Liver (tissue), 9 donors: ENCODE results near the gene LURAP1L. TPM values are rescaled to one million over a fixed set of nuclear protein-coding genes. Genes with fewer than 3 reads are reported as not detected.

Experiments
- DNase-seq: peaks from one replicate; pipeline ENCODE4 v3.0.0-alpha.2; 2017; ENCODE audit warnings: low spot score
- H3K27ac ChIP-seq, 2 donors: one replicate each; pipeline ENCODE4 v1.7.0; 2013; ENCODE audit warnings: inconsistent platforms in 2 of 2, low read length in 2 of 2, control low read depth in 1 of 2, low read depth in 1 of 2, mild to moderate bottlenecking in 1 of 2
- H3K27me3 ChIP-seq, 4 donors: one replicate each; pipeline versions ENCODE4 v1.6.1 to v1.7.0; 2013; ENCODE audit warnings: low read length in 3 of 4, inconsistent platforms in 1 of 4, mild to moderate bottlenecking in 1 of 4, moderate library complexity in 1 of 4; ENCODE audit not compliant: control insufficient read depth in 4 of 4, insufficient read depth in 4 of 4
- H3K36me3 ChIP-seq, 4 donors: one replicate each; pipeline versions ENCODE4 v1.6.1 to v1.7.0; 2013; ENCODE audit warnings: low read length in 3 of 4, mild to moderate bottlenecking in 3 of 4, low read depth in 1 of 4, moderate library complexity in 1 of 4; ENCODE audit not compliant: control insufficient read depth in 4 of 4, insufficient read depth in 3 of 4
- H3K4me1 ChIP-seq, 4 donors: one replicate each; pipeline versions ENCODE4 v1.6.1 to v1.7.0; 2013; ENCODE audit warnings: low read length in 3 of 4, mild to moderate bottlenecking in 3 of 4, moderate library complexity in 1 of 4; ENCODE audit not compliant: control insufficient read depth in 4 of 4, insufficient read depth in 4 of 4
- H3K4me3 ChIP-seq, 3 donors: one replicate each; pipeline versions ENCODE4 v1.6.1 to v1.7.0; 2013; ENCODE audit warnings: low read length in 3 of 3, control low read depth in 1 of 3, low read depth in 1 of 3, mild to moderate bottlenecking in 1 of 3
- H3K9ac ChIP-seq, 2 donors: one replicate each; pipeline ENCODE4 v1.7.0; 2013; ENCODE audit warnings: low read length in 2 of 2, mild to moderate bottlenecking in 2 of 2, moderate library complexity in 2 of 2, control low read depth in 1 of 2, low read depth in 1 of 2
- H3K9me3 ChIP-seq, 4 donors: one replicate each; pipeline versions ENCODE4 v1.6.1 to v1.7.0; 2013; ENCODE audit warnings: low read length in 3 of 4; ENCODE audit not compliant: control insufficient read depth in 4 of 4
- CTCF ChIP-seq: fragments of 150-350 bp; IDR thresholded peaks from 2 replicates; pipeline ENCODE4 v1.5.1; 2017; ENCODE audit warnings: improper control_type of control experiment, low read depth, low read length; ENCODE audit not compliant: missing input control
- EGR1 ChIP-seq, 2 donors: IDR thresholded peaks; 2 replicates each; pipeline ENCODE4 v1.6.1; 2016 to 2018; ENCODE audit warnings: antibody characterized with exemption in 2 of 2, low read depth in 2 of 2
- FOXA1 ChIP-seq: IDR thresholded peaks from 2 replicates; pipeline ENCODE4 v1.6.1; 2016; ENCODE audit warnings: antibody characterized with exemption
- GABPA ChIP-seq, 2 donors: IDR thresholded peaks in 1 of 2; conservative IDR thresholded peaks in 1 of 2; 2 replicates each; pipeline ENCODE4 v1.6.1; 2016; ENCODE audit warnings: antibody characterized with exemption in 2 of 2, mild to moderate bottlenecking in 1 of 2, moderate library complexity in 1 of 2
- HNF4A ChIP-seq, 2 donors: conservative IDR thresholded peaks; 2 replicates each; pipeline ENCODE4 v1.6.1; 2016; ENCODE audit warnings: antibody characterized with exemption in 2 of 2, mild to moderate bottlenecking in 2 of 2
- HNF4G ChIP-seq: IDR thresholded peaks from 2 replicates; pipeline ENCODE4 v1.6.1; 2016; ENCODE audit warnings: antibody characterized with exemption
- JUND ChIP-seq, 2 donors: IDR thresholded peaks; 2 replicates each; pipeline ENCODE4 v1.6.1; 2016; ENCODE audit warnings: antibody characterized with exemption in 2 of 2
- NR2F2 ChIP-seq: IDR thresholded peaks from 2 replicates; pipeline ENCODE4 v1.6.1; 2016; ENCODE audit warnings: antibody characterized with exemption
- RAD21 ChIP-seq, 2 donors: IDR thresholded peaks; 2 replicates each; pipeline ENCODE4 v1.6.1; 2016; ENCODE audit warnings: antibody characterized with exemption in 2 of 2, mild to moderate bottlenecking in 2 of 2
- REST ChIP-seq: IDR thresholded peaks from 2 replicates; pipeline ENCODE4 v1.6.1; 2016; ENCODE audit warnings: antibody characterized with exemption, mild to moderate bottlenecking
- RXRA ChIP-seq, 2 donors: IDR thresholded peaks; 2 replicates each; pipeline ENCODE4 v1.6.1; 2017 to 2018; ENCODE audit warnings: antibody characterized with exemption in 2 of 2, mild to moderate bottlenecking in 1 of 2
- YY1 ChIP-seq: IDR thresholded peaks from 2 replicates; pipeline ENCODE4 v1.6.1; 2016; ENCODE audit warnings: antibody characterized with exemption, mild to moderate bottlenecking
- WGBS: extraction: QIAGEN DNeasy Blood & Tissue Kit; methylation state at CpG from one replicate; pipeline ENCODE4 v1.1.7; 2013; 5-methylcytosine and 5-hydroxymethylcytosine counted together
- polyA plus RNA-seq, 2 donors: library from polyadenylated mRNA; stranded (reverse) in 1 of 2; unstranded in 1 of 2; fragments of 200-250 nt in 1 of 2; fragments of >200 nt in 1 of 2; fragmentation: Nextera tagmentation in 1 of 2; extraction: Ambion mirVana in 1 of 2; gene quantifications; one replicate each; pipeline versions ENCODE4 v1.2.1 to v1.2.3, GENCODE V29; 2013 to 2015
- total RNA-seq, 2 donors: library from RNA; depleted of rRNA; stranded (reverse); fragments of >200 nt; gene quantifications; one replicate each; pipeline ENCODE4 v1.2.3, GENCODE V29; 2014
- TF ChIP-seq, protein P1 (sequence below): IDR thresholded peaks from 2 replicates; pipeline ENCODE4 v1.6.1; 2016; ENCODE audit warnings: antibody characterized with exemption
- TF ChIP-seq, protein P2 (sequence below): IDR thresholded peaks from 2 replicates; pipeline ENCODE4 v1.6.1; 2016; ENCODE audit warnings: antibody characterized with exemption
- TF ChIP-seq, protein P3 (sequence below): IDR thresholded peaks from 2 replicates; pipeline ENCODE4 v1.6.1; 2016; ENCODE audit warnings: antibody characterized with exemption
- donor health status: healthy.
- donor health status: healthy.
- donor health status: healthy.
- donor health status: healthy.
- donor health status: healthy.

LURAP1L gene
- total and polyA plus RNA-seq, 4 donors = 4.2 to 18.6 (median 8.9) TPM

- TF ChIP-seq CTCF = no peak
- TF ChIP-seq EGR1 (IDR thresholded peaks at IDR 0.05; ENCODE audit: low read depth in 2 of 2) = no peak
- TF ChIP-seq HNF4G = no peak
- TF ChIP-seq, protein P1, sequence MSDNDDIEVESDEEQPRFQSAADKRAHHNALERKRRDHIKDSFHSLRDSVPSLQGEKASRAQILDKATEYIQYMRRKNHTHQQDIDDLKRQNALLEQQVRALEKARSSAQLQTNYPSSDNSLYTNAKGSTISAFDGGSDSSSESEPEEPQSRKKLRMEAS = no peak
- no peak for TF ChIP-seq REST
- no peak for TF ChIP-seq JUND (IDR thresholded peaks at IDR 0.05)
- no peak for TF ChIP-seq NR2F2
- no peak for TF ChIP-seq GABPA (IDR thresholded peaks at IDR 0.05 in 1 of 2, conservative IDR thresholded peaks at IDR 0.05 in 1 of 2)
- no peak for TF ChIP-seq YY1
- TF ChIP-seq HNF4A (conservative IDR thresholded peaks at IDR 0.05) = no peak
- DNase-seq = no peak
- Histone ChIP-seq H3K27ac (no peak overlapping the region), H3K9ac (no peak overlapping the region), H3K36me3 (no peaks in the 10 kb centered on the region), H3K4me1 (no peaks in the 10 kb centered on the region), H3K27me3 (no peaks in the 10 kb centered on the region), H3K9me3 (no peaks in the 10 kb centered on the region), H3K4me3 (no peak overlapping the region)
These were observed 72.7 kb downstream of the LURAP1L start for GRCh38 chr9:12847561-12847960.

DNA sequence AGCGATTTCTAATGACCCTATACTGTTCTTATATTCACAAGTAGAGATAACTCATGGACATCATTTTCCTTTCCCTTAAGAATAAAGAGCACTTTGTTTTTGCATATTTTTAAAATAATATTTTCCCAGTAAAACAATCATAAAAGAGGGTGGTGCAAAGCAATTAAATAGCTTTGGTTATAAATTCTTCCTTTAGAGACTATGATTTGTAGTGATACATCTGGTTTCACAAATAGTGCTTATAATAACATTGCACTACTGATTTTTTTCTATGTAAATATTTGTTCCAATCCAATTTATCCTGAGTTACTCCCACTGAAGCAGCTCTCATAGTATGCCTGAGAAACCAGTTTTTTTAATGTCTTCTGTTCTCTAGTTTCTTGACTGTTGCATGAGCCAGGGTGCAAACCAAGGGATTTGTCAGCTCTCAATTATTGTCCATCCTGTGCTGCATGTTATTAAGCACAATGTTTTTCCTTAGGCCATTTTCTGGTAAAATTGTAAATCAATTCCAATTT is 74.7 kb downstream of the LURAP1L start:
- WGBS = 92% methylated on average over 1 of the region's 1 CpG
- no peak for TF ChIP-seq HNF4A (conservative IDR thresholded peaks at IDR 0.05)
- TF ChIP-seq, protein P1 = no peak
- no peak for TF ChIP-seq EGR1 (IDR thresholded peaks at IDR 0.05; ENCODE audit: low read depth in 2 of 2)
- TF ChIP-seq FOXA1 = no peak
- TF ChIP-seq REST = no peak
- TF ChIP-seq RXRA (IDR thresholded peaks at IDR 0.05) = no peak
- TF ChIP-seq, protein P2, sequence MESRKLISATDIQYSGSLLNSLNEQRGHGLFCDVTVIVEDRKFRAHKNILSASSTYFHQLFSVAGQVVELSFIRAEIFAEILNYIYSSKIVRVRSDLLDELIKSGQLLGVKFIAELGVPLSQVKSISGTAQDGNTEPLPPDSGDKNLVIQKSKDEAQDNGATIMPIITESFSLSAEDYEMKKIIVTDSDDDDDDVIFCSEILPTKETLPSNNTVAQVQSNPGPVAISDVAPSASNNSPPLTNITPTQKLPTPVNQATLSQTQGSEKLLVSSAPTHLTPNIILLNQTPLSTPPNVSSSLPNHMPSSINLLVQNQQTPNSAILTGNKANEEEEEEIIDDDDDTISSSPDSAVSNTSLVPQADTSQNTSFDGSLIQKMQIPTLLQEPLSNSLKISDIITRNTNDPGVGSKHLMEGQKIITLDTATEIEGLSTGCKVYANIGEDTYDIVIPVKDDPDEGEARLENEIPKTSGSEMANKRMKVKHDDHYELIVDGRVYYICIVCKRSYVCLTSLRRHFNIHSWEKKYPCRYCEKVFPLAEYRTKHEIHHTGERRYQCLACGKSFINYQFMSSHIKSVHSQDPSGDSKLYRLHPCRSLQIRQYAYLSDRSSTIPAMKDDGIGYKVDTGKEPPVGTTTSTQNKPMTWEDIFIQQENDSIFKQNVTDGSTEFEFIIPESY = no peak
- TF ChIP-seq GABPA (IDR thresholded peaks at IDR 0.05 in 1 of 2, conservative IDR thresholded peaks at IDR 0.05 in 1 of 2) = no peak
- TF ChIP-seq RAD21 (IDR thresholded peaks at IDR 0.05) = no peak
- TF ChIP-seq CTCF = no peak
- TF ChIP-seq, protein P3, sequence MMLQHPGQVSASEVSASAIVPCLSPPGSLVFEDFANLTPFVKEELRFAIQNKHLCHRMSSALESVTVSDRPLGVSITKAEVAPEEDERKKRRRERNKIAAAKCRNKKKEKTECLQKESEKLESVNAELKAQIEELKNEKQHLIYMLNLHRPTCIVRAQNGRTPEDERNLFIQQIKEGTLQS = no peak
- Histone ChIP-seq H3K27me3 (no peaks in the 10 kb centered on the region), H3K4me3 (no peak overlapping the region), H3K36me3 (no peaks in the 10 kb centered on the region), H3K4me1 (no peaks in the 10 kb centered on the region), H3K9me3 (no peaks in the 10 kb centered on the region), H3K9ac (no peak overlapping the region), H3K27ac (no peak overlapping the region)
- DNase-seq = no peak
